ENCODE data around the gene LILRA6. TPM values are rescaled to one million over a fixed set of nuclear protein-coding genes. Genes with fewer than 3 reads are reported as not detected.
"Not testable (repeated sequence)": the region's sequence is repeated elsewhere in the genome, so short reads cannot be mapped to it uniquely, and the experiment has no call there.

The LILRA6 gene
- polyA plus RNA-seq, 1 experiment: not detected

DNA sequence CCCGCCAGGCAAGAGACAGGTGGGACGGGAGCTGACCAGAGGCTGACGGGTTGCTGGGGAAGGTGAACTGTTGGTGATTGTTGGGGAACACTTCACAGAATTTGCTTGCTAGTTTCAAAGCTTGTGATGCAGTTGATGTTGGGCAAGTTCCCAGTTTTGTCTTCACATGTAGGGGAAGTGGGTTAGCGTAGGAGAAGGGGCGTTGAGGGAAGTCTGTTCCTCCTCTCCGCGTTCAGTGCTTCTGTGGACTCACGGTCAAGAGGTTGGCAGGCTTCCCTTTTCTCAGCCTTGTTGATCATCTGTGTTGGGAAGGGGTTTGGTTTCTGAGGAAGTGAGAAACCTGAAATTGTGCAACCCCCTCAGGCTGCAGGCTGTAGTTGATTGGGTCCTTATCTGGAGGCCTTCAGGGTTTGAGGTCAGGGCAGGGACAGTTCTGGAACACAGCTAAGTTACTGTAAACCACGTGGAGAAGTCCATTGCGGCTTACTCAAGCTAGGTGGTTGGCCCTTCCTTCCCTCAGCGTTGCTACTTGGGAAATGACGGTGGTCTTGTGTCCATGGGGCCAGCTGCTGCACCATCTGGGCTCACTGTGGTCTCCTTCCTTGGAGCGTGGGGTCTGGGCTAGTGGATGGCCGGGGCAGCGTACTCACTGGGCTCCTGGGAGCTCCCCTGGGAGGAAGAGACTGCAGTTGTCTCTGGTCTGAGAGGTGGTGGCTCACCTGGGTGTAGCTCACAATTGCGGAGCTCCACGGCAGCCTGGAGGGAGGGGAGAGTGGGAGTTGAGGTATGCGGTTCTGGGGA lies 34.4 kb downstream of the LILRA6 start:
- no peaks in the 10 kb centered on the region; the same call in 1 of the 2 replicates for H3K9me3 ChIP-seq (ENCODE audit: control insufficient read depth, insufficient read depth, low read length)
- CTCF ChIA-PET: no interaction called here
- TF ChIP-seq CTCF (IDR thresholded peaks at IDR 0.05; ENCODE audit: low read depth, low read length): no peak
- POLR2A ChIA-PET: interaction anchor here (0.6 to 4.9 kb wide), 5 partner anchors 17 to 981 kb away, joined by 3 to 29 read pairs (median 3); partner anchors contain the start of genes MBOAT7, TMC4 and TSEN34
- H3K27me3 ChIP-seq (ENCODE audit: control insufficient read depth, insufficient read depth, low read length): no peaks in the 10 kb centered on the region
- no peak for DNase-seq (ENCODE audit: low read depth, low spot score)
- no peak overlapping the region for H3K4me3 ChIP-seq (ENCODE audit: low read depth, low read length)
- H3K27ac ChIP-seq (ENCODE audit: low read depth, low read length): peak overlapping the region; percentile 39

DNA sequence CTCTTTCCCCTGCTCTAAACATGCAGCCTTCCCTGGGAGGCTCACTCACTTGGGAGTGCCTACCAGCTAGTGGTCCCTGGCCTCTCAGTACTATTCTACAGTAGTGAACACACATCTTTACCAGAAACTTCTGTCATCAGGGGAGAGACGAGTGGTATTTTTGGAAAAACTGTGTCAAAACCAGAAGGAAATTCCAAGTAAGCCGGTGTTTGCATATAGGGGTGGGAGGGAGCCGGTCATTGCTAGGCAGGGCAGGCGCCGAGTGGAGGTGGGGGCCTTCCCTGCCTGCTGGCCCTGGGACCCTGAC lies 35.0 kb downstream of the LILRA6 start:
- TF ChIP-seq CTCF (IDR thresholded peaks at IDR 0.05; ENCODE audit: low read depth, low read length): no peak
- Histone ChIP-seq H3K9me3 (ENCODE audit: control insufficient read depth, insufficient read depth, low read length) (no peaks in the 10 kb centered on the region; the same call in 1 of the 2 replicates), H3K27me3 (ENCODE audit: control insufficient read depth, insufficient read depth, low read length) (no peaks in the 10 kb centered on the region), H3K27ac (ENCODE audit: low read depth, low read length) (no peak overlapping the region), H3K4me3 (ENCODE audit: low read depth, low read length) (no peak overlapping the region)
- CTCF ChIA-PET: no interaction called here
- POLR2A ChIA-PET: interaction anchor here (3.9 to 4.9 kb wide), 2 partner anchors 16 to 19 kb away, joined by 24 to 29 read pairs; partner anchors contain the start of genes MBOAT7 and TSEN34
- DNase-seq (ENCODE audit: low read depth, low spot score): no peak

GRCh38 chr19:54207193-54207592 lies 35.4 kb downstream of the LILRA6 start:
- POLR2A ChIA-PET: interaction anchor here (4.9 kb wide), 1 partner anchor 16 kb away, joined by 24 read pairs; the partner anchor contains the start of gene TSEN34
- DNase-seq (ENCODE audit: low read depth, low spot score); H3K27me3 ChIP-seq (ENCODE audit: control insufficient read depth, insufficient read depth, low read length); H3K9me3 ChIP-seq (ENCODE audit: control insufficient read depth, insufficient read depth, low read length); CTCF ChIA-PET; H3K4me3 ChIP-seq (ENCODE audit: low read depth, low read length): not testable (repeated sequence)
- peak overlapping the region; percentile 31 for H3K27ac ChIP-seq (ENCODE audit: low read depth, low read length)

DNA sequence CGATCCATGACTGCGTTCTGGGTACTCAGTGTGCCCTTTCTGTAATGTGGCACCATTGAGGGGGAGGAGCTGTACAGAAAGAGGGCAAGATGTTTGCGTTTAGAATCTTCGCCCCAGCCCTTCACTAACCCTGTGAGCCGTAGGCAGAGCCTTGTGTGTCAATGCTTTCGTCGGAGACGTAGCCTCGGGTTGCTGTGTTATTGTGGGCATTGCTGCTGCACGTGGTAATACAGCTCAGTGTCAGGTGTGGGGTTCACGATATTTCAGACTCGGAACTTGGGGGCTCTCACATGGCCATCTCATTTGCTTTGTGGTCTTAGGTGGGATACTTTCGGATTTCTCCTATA lies 35.8 kb downstream of the LILRA6 start:
- Histone ChIP-seq H3K9me3 (ENCODE audit: control insufficient read depth, insufficient read depth, low read length) (no peaks in the 10 kb centered on the region; the same call in 1 of the 2 replicates), H3K27me3 (ENCODE audit: control insufficient read depth, insufficient read depth, low read length) (no peaks in the 10 kb centered on the region), H3K4me3 (ENCODE audit: low read depth, low read length) (no peak overlapping the region), H3K27ac (ENCODE audit: low read depth, low read length) (peak overlapping the region; percentile 31)
- TF ChIP-seq CTCF (IDR thresholded peaks at IDR 0.05; ENCODE audit: low read depth, low read length): no peak
- no peak for DNase-seq (ENCODE audit: low read depth, low spot score)
- ChIA-PET CTCF (no interaction called here), POLR2A (interaction anchor here (4.9 kb wide), 1 partner anchor 16 kb away, joined by 24 read pairs; the partner anchor contains the start of gene TSEN34)

GRCh38 chr19:54206030-54206830 lies 36.4 kb downstream of the LILRA6 start:
- no peaks in the 10 kb centered on the region for H3K27me3 ChIP-seq (ENCODE audit: control insufficient read depth, insufficient read depth, low read length)
- POLR2A ChIA-PET: interaction anchor here (1.2 to 4.9 kb wide), 2 partner anchors 15 to 69 kb away, joined by 4 to 24 read pairs; partner anchors contain the start of gene TSEN34
- TF ChIP-seq CTCF (IDR thresholded peaks at IDR 0.05; ENCODE audit: low read depth, low read length): no peak
- no peak overlapping the region for H3K4me3 ChIP-seq (ENCODE audit: low read depth, low read length)
- CTCF ChIA-PET: no interaction called here
- no peak overlapping the region for H3K27ac ChIP-seq (ENCODE audit: low read depth, low read length)
- no peak for DNase-seq (ENCODE audit: low read depth, low spot score)
- no peaks in the 10 kb centered on the region; the same call in 1 of the 2 replicates for H3K9me3 ChIP-seq (ENCODE audit: control insufficient read depth, insufficient read depth, low read length)

Measured in AG04450 (cell line).